ENCODE data around the gene GPR84. TPM values are rescaled to one million over a fixed set of nuclear protein-coding genes. Genes with fewer than 3 reads are reported as not detected.

GPR84 gene
- total and polyA plus RNA-seq, 9 of the 15 experiments (the other 6 are each of a cell fraction or from before 2014, with no cell fraction given), result 0.07 to 0.18 (median 0.11) TPM; not detected in 5

- TF ChIP-seq ATF6 (CRISPR knock-in tag; IDR thresholded peaks at IDR 0.05) (no peak), FOS (IDR thresholded peaks at IDR 0.05; ENCODE audit: extremely low read depth, insufficient read length) (no peak), ZNF445 (CRISPR knock-in tag; IDR thresholded peaks at IDR 0.05; ENCODE audit: low read depth) (no peak), ZNF76 (CRISPR knock-in tag; IDR thresholded peaks at IDR 0.05; ENCODE audit: borderline replicate concordance) (no peak), JUND (IDR thresholded peaks at IDR 0.05; ENCODE audit: borderline replicate concordance, low read depth, low read length) (peak; percentile 48), JUND (tag; IDR thresholded peaks at IDR 0.05; ENCODE audit: borderline replicate concordance, low read depth, low read length) (no peak; the same call in 2 of the 3 replicates), AFF4 (CRISPR knock-in tag; IDR thresholded peaks at IDR 0.05) (peak; percentile 53; the same call in 1 of the 2 replicates), EP300 (IDR thresholded peaks at IDR 0.05; ENCODE audit: low read length) (no peak), HBP1 (CRISPR knock-in tag; IDR thresholded peaks at IDR 0.05) (0 out of 2 replicates have a peak, but pooled peaks have one; percentile 66), SIX5 (IDR thresholded peaks at IDR 0.05; ENCODE audit: borderline replicate concordance in 1 of 2, insufficient read depth in 1 of 2, low read depth in 1 of 2, low read length in 2 of 2) (no peak), PTTG1 (tag; IDR thresholded peaks at IDR 0.05; ENCODE audit: low read depth) (no peak), ILK (tag; IDR thresholded peaks at IDR 0.05; ENCODE audit: borderline replicate concordance, low read depth) (no peak), E2F6 (IDR thresholded peaks at IDR 0.05; ENCODE audit: borderline replicate concordance in 1 of 2, extremely low read depth in 1 of 2, insufficient read depth in 1 of 2, insufficient read length in 1 of 2, low read depth in 1 of 2, low read length in 1 of 2, poor library complexity in 1 of 2, severe bottlenecking in 1 of 2) (peak; percentile 14 to 76), EGR1 (conservative IDR thresholded peaks at IDR 0.05) (peak; percentile 97), C11orf30 (IDR thresholded peaks at IDR 0.05; ENCODE audit: low read depth) (no peak), CBFA2T2 (conservative IDR thresholded peaks at IDR 0.05) (no peak), ETS2 (tag; IDR thresholded peaks at IDR 0.05; ENCODE audit: borderline replicate concordance, poor library complexity, severe bottlenecking) (no peak)
Measured at GRCh38 chr12:54368709-54369596, 4.7 kb upstream of the GPR84 start (continued).

Measured in K562 (cell line).